Liver (tissue), 9 donors: ENCODE data around the gene SPTLC2. TPM values are rescaled to one million over a fixed set of nuclear protein-coding genes. Genes with fewer than 3 reads are reported as not detected.

Source experiments
- DNase-seq: peaks from one replicate; pipeline ENCODE4 v3.0.0-alpha.2; 2017; ENCODE audit warnings: low spot score
- H3K27ac ChIP-seq, 2 donors: one replicate each; pipeline ENCODE4 v1.7.0; 2013; ENCODE audit warnings: inconsistent platforms in 2 of 2, low read length in 2 of 2, control low read depth in 1 of 2, low read depth in 1 of 2, mild to moderate bottlenecking in 1 of 2
- H3K27me3 ChIP-seq, 4 donors: one replicate each; pipeline versions ENCODE4 v1.6.1 to v1.7.0; 2013; ENCODE audit warnings: low read length in 3 of 4, inconsistent platforms in 1 of 4, mild to moderate bottlenecking in 1 of 4, moderate library complexity in 1 of 4; ENCODE audit not compliant: control insufficient read depth in 4 of 4, insufficient read depth in 4 of 4
- H3K36me3 ChIP-seq, 4 donors: one replicate each; pipeline versions ENCODE4 v1.6.1 to v1.7.0; 2013; ENCODE audit warnings: low read length in 3 of 4, mild to moderate bottlenecking in 3 of 4, low read depth in 1 of 4, moderate library complexity in 1 of 4; ENCODE audit not compliant: control insufficient read depth in 4 of 4, insufficient read depth in 3 of 4
- H3K4me1 ChIP-seq, 4 donors: one replicate each; pipeline versions ENCODE4 v1.6.1 to v1.7.0; 2013; ENCODE audit warnings: low read length in 3 of 4, mild to moderate bottlenecking in 3 of 4, moderate library complexity in 1 of 4; ENCODE audit not compliant: control insufficient read depth in 4 of 4, insufficient read depth in 4 of 4
- H3K4me3 ChIP-seq, 3 donors: one replicate each; pipeline versions ENCODE4 v1.6.1 to v1.7.0; 2013; ENCODE audit warnings: low read length in 3 of 3, control low read depth in 1 of 3, low read depth in 1 of 3, mild to moderate bottlenecking in 1 of 3
- H3K9ac ChIP-seq, 2 donors: one replicate each; pipeline ENCODE4 v1.7.0; 2013; ENCODE audit warnings: low read length in 2 of 2, mild to moderate bottlenecking in 2 of 2, moderate library complexity in 2 of 2, control low read depth in 1 of 2, low read depth in 1 of 2
- H3K9me3 ChIP-seq, 4 donors: one replicate each; pipeline versions ENCODE4 v1.6.1 to v1.7.0; 2013; ENCODE audit warnings: low read length in 3 of 4; ENCODE audit not compliant: control insufficient read depth in 4 of 4
- ATF3 ChIP-seq: IDR thresholded peaks from 2 replicates; pipeline ENCODE4 v1.6.1; 2016; ENCODE audit warnings: antibody characterized with exemption
- CTCF ChIP-seq: fragments of 150-350 bp; IDR thresholded peaks from 2 replicates; pipeline ENCODE4 v1.5.1; 2017; ENCODE audit warnings: improper control_type of control experiment, low read depth, low read length; ENCODE audit not compliant: missing input control
- EGR1 ChIP-seq, 2 donors: IDR thresholded peaks; 2 replicates each; pipeline ENCODE4 v1.6.1; 2016 to 2018; ENCODE audit warnings: antibody characterized with exemption in 2 of 2, low read depth in 2 of 2
- FOXA1 ChIP-seq: IDR thresholded peaks from 2 replicates; pipeline ENCODE4 v1.6.1; 2016; ENCODE audit warnings: antibody characterized with exemption
- FOXA2 ChIP-seq: IDR thresholded peaks from 2 replicates; pipeline ENCODE4 v1.6.1; 2016; ENCODE audit warnings: antibody characterized with exemption
- GABPA ChIP-seq, 2 donors: IDR thresholded peaks in 1 of 2; conservative IDR thresholded peaks in 1 of 2; 2 replicates each; pipeline ENCODE4 v1.6.1; 2016; ENCODE audit warnings: antibody characterized with exemption in 2 of 2, mild to moderate bottlenecking in 1 of 2, moderate library complexity in 1 of 2
- HNF4G ChIP-seq: IDR thresholded peaks from 2 replicates; pipeline ENCODE4 v1.6.1; 2016; ENCODE audit warnings: antibody characterized with exemption
- JUND ChIP-seq, 2 donors: IDR thresholded peaks; 2 replicates each; pipeline ENCODE4 v1.6.1; 2016; ENCODE audit warnings: antibody characterized with exemption in 2 of 2
- NR2F2 ChIP-seq: IDR thresholded peaks from 2 replicates; pipeline ENCODE4 v1.6.1; 2016; ENCODE audit warnings: antibody characterized with exemption
- RAD21 ChIP-seq, 2 donors: IDR thresholded peaks; 2 replicates each; pipeline ENCODE4 v1.6.1; 2016; ENCODE audit warnings: antibody characterized with exemption in 2 of 2, mild to moderate bottlenecking in 2 of 2
- REST ChIP-seq: IDR thresholded peaks from 2 replicates; pipeline ENCODE4 v1.6.1; 2016; ENCODE audit warnings: antibody characterized with exemption, mild to moderate bottlenecking
- RXRA ChIP-seq, 2 donors: IDR thresholded peaks; 2 replicates each; pipeline ENCODE4 v1.6.1; 2017 to 2018; ENCODE audit warnings: antibody characterized with exemption in 2 of 2, mild to moderate bottlenecking in 1 of 2
- SP1 ChIP-seq: IDR thresholded peaks from 2 replicates; pipeline ENCODE4 v1.6.1; 2018; ENCODE audit warnings: antibody characterized with exemption, mild to moderate bottlenecking
- TAF1 ChIP-seq: conservative IDR thresholded peaks from 2 replicates; pipeline ENCODE4 v1.6.1; 2016; ENCODE audit warnings: antibody characterized with exemption, mild to moderate bottlenecking
- YY1 ChIP-seq: IDR thresholded peaks from 2 replicates; pipeline ENCODE4 v1.6.1; 2016; ENCODE audit warnings: antibody characterized with exemption, mild to moderate bottlenecking
- ZBTB33 ChIP-seq: IDR thresholded peaks from 2 replicates; pipeline ENCODE4 v1.6.1; 2016; ENCODE audit warnings: antibody characterized with exemption
- WGBS: extraction: QIAGEN DNeasy Blood & Tissue Kit; methylation state at CpG from one replicate; pipeline ENCODE4 v1.1.7; 2013; 5-methylcytosine and 5-hydroxymethylcytosine counted together
- polyA plus RNA-seq, 2 donors: library from polyadenylated mRNA; stranded (reverse) in 1 of 2; unstranded in 1 of 2; fragments of 200-250 nt in 1 of 2; fragments of >200 nt in 1 of 2; fragmentation: Nextera tagmentation in 1 of 2; extraction: Ambion mirVana in 1 of 2; gene quantifications; one replicate each; pipeline versions ENCODE4 v1.2.1 to v1.2.3, GENCODE V29; 2013 to 2015
- total RNA-seq, 2 donors: library from RNA; depleted of rRNA; stranded (reverse); fragments of >200 nt; gene quantifications; one replicate each; pipeline ENCODE4 v1.2.3, GENCODE V29; 2014
- donor health status: healthy.
- donor health status: healthy.
- donor health status: healthy.
- donor health status: healthy.
- donor health status: healthy.

Gene SPTLC2
- total and polyA plus RNA-seq, 4 donors = 3.9 to 19.2 (median 9.9) TPM

GRCh38 chr14:77523109-77523508 is 93.3 kb downstream of the SPTLC2 start:
- H3K36me3 ChIP-seq = peaks cover 3 to 9% (median 6%) of the 10 kb centered on the region in 4 donors
- WGBS = 91% methylated on average over 3 of the region's 3 CpGs
- TF ChIP-seq HNF4G (no peak), NR2F2 (no peak), ZBTB33 (no peak), YY1 (no peak), SP1 (no peak), CTCF (no peak), JUND (IDR thresholded peaks at IDR 0.05) (no peak), RXRA (IDR thresholded peaks at IDR 0.05) (no peak), GABPA (IDR thresholded peaks at IDR 0.05 in 1 of 2, conservative IDR thresholded peaks at IDR 0.05 in 1 of 2) (no peak), FOXA1 (no peak)
- H3K27ac ChIP-seq = no peak overlapping the region
- no peak overlapping the region for H3K9ac ChIP-seq
- no peaks in the 10 kb centered on the region for H3K9me3 ChIP-seq
- no peak for DNase-seq
- no peak overlapping the region for H3K4me3 ChIP-seq
- no peaks in the 10 kb centered on the region for H3K27me3 ChIP-seq
- H3K4me1 ChIP-seq = no peaks in the 10 kb centered on the region

- Histone ChIP-seq H3K36me3 (peaks cover 3 to 21% (median 13%) of the 10 kb centered on the region in 4 donors), H3K27ac (no peak overlapping the region), H3K27me3 (no peaks in the 10 kb centered on the region), H3K9me3 (no peaks in the 10 kb centered on the region), H3K9ac (no peak overlapping the region), H3K4me1 (no peaks in the 10 kb centered on the region), H3K4me3 (no peak overlapping the region)
- TF ChIP-seq SP1 (no peak), RXRA (IDR thresholded peaks at IDR 0.05) (no peak), TAF1 (no peak), CTCF (no peak), REST (no peak), FOXA1 (no peak), RAD21 (IDR thresholded peaks at IDR 0.05) (no peak), YY1 (no peak), ATF3 (no peak), GABPA (IDR thresholded peaks at IDR 0.05 in 1 of 2, conservative IDR thresholded peaks at IDR 0.05 in 1 of 2) (no peak), JUND (IDR thresholded peaks at IDR 0.05) (no peak), EGR1 (IDR thresholded peaks at IDR 0.05; ENCODE audit: low read depth in 2 of 2) (no peak), HNF4G (no peak), FOXA2 (no peak)
- no peak for DNase-seq
- 95% methylated on average over 4 of the region's 4 CpGs for WGBS
Observed at GRCh38 chr14:77520555-77520954, 95.9 kb downstream of the SPTLC2 start.
